ENCODE measurements around the gene EMP1.

EMP1 gene

DNA sequence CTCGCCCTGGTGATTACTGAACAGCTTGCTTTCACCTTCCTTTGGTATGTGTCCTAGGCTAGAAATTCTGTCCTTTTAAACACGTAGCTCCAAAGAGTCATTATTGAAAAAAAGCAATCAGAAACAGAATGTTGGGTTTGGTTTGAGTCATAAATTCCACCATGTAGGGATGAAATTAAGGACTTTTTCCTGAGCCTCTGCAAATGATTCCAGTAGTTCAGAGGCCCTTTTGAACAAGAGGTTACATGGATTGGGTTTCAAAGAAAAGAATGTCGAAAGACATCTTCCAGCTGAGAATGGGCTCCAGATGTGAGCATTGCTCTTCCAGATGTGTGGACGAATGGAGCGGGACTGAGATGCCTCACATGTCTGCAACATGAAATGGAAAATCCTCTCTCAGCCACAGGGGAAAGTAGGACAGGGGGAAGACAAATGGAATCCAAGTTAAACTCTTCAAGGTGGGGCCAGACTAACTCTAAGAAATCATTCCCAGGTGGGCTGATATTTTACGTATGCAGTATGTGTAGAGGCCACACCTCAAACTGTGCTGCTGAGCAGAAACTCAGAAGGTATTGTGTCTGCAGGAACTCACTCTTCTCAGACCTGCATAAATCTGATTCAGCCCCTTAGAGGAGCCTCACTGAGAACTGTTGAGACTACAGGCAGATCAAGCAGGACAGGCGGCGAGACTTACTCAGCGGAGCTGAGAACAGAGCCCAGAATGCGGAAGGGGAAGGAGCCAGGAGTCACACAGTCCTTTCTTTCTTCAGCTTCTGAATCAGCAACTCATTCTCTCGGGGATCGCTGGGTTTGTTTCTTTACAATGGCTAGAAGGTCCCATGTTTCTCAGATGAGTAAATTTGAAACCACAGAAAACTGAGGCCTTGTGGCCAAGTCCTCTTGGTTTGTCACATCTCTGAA, 23.3 kb upstream of the EMP1 start:
- DNase-seq: no peak

DNA sequence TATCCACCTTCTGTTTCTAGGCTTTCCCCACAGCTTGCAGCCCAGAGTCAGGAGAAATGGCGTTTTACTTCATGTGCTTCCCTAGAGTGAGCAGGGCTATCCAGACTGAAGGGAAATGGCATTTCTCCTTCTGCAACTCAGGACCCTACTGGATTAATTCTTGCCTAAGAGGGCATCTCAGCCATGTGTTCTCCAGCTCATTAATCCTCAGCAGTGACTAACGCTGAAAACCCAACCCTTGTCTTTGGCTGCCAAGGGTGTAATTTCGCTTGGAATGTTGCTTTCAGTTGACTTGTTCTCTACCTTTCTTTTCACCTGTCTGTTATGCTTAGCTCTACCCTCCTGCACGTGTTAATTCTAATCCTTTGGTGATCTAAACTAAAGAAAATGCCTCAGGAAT, 21.0 kb upstream of the EMP1 start:
- DNase-seq: no peak

DNA sequence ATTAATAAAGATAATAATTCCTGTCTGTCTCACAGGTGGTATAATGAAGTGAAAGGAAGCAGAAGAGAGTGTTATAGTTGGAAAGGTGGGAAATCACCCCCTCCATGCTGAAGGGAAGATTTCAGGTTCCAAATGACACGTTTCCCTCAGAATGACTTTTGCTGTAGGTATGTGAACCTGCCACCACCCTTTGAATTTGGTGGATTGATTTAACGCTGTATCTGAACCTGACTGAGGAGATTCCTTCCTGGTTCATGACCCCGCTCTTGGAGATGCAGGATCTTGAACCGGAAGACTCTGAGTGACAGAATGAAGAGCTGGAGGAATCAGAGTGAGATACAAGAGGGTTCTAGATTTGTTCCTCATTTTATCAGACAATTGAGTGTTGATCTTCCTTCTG, 20.3 kb upstream of the EMP1 start:
- DNase-seq: no peak

DNA sequence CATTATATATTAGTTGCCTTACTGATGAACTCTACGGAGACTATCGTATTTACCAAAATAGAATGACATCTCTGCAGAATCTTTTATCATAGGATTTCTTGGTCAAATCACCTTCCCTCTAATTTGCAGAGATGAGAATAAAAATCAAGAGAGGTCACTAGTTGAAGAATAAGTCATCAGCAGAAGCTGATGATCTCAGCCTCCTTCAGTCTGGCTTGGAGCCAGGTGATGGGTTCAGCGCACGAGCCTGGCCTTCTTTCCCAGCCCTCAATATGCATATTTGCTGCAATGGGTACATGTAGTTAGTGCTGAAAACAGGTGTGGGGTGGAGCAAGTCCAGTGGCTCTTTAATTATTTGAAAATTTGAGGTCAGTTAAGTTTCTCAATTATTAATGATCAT, 19.2 kb upstream of the EMP1 start:
- DNase-seq: no peak

DNA sequence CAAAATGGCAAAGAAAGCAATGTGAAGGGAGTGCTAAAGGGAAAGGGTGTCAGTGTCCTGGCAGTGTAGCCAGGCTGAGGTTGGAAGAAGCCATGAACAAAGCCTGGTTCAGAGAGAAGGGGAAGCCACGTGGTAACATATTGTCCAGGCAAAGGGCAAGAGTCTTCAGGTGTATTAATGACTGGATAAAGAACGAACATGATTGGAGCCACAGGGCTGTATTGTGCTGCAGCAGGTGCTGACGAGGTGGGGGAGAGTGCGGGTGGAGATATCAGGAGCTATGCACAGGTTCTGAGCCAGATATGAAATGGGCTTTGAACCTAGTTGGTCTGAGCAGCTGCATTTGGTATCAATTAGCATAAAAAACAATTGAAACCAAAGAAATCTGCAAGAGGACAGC, 18.6 kb upstream of the EMP1 start:
- no peak for DNase-seq

DNA sequence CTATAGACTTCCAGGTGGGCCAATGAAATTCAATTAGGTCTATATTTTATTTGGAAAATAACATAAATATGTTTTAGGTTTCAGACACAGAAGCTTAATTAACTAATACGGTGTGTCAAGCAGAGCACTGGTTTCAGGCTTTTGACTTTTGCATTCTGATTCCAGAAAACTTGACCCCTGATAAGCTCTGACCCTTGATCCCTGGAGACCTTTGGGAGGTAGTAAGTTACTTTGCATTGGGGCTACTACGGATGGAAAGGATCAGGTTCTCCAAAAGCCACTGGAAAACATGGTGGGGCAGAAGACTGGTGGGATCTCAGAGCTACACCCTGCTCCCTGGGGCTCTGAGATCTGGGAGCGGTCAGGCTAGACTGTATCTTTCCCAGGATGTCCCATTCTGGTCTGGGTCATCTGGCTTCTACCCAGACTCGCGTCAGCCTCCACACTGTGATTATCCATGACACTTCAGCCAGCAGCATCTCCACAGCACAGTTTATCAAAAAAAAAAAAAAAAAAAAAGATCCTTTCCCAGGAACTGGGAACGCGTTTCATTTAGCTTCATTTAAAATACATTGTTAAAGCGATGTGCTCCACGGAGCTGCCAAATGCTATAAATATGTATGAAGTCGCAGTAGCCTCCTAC, 17.8 kb upstream of the EMP1 start:
- no peak for DNase-seq

DNA sequence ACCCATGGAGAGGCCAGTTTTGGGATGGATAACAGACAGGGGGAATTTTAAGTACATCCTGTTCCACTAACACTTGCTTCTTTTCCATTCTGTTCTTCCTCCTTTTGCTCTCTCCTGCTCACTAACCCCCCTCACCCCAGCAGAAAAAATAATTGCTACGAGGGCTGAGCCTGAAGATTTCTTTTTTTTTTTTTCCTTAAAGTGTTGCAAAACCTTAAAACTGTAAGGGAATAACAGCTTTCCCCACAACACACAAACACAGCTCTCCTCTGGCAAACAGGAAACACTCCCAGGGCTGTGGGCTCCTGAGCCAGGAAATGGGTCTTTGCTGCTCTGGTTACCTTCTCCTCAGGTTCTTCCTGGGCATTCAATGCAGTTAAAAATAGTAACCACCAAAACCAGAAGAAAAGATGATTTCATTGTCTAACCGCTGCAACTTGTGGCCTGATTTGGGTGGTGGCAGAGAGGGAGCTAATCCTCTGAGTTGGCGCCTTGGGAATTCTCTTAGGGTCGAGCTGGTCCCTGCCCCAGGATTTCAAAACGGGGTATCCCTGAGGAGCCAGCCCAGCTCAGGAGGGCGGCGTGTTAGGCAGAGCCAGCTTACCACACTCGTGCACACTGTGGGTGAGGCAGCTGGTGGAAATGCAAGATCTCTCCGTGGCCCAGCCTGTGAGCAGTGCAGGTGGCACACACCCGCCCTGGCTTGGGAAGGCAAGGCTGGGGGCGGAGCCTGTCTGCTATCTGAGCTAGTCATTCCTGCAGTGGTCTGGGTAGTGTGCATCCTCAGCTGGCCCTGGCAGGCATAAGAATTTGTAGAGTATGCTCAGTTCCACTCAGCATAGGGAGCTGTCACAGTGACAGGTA, 17.1 kb upstream of the EMP1 start:
- DNase-seq: peak in 1 of 2 experiments; percentile 49

DNA sequence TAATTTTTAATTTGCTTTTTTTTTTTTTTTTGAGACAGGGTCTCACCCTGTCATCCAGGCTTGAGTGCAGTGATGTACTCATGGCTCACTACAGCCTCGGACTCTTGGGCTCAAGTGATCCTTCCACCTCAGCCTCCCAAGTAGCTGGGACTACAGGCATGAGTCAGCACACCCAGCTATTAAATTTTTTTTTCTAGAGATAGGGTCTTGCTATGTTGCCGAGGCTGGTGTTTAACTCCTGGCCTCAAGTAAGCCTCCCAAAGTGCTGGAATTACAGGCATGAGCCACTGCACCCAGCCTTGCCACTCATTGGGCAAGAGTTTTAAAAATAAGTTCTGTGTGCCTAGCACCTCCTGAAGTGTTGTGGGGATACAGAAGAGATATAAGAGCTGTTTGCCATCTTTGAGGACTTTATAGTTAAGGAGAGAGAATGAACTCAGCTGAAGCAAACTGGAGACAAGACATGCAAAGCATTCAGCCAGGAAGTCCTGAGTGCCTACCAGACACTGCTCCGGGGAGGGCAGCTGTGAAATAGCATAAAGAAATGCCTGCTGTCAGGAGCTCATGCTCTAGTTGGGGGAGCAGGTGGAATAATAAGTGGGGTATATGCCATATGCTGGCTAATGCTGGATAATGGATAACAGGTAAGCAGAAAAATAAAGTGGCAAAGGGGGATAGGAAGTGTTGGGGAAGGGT, 15.0 kb upstream of the EMP1 start:
- no peak for DNase-seq

DNA sequence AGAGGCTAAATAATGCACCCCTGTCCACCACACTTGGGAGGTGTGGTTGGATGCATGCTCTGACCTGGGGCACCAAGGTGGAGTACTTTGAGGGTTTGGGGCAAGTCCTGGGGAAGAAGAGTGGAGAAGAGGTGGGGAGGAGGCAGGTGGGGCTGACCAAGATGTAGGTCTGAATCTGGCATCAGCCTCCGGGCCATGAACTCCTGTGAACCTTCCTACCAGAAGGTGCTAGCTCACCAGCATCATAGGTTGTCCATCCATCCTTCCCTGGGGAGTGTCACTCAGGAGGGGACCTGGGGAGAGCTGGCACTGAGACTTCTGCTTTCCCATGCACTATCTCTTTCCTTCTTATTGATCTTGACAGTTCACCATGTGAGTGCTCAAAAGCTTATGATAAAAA, 13.6 kb upstream of the EMP1 start:
- no peak for DNase-seq

DNA sequence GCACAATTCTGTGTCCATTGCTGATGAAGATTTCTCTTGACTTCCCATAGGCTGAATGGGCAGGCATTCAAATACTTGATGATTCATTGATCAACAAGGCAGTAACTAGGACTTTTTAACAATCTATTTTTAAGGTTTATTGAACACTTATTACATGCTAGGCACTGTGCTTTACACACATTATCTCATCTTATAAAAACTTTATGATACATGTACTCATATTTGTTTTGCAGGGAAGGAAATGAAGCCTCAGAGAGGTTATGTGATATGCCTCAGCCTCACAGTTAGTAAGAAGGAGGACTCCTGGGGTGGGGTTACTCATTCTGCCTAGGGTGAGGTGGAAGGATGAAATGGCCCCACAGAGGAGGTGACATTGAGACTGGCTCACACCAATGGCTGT, 12.9 kb upstream of the EMP1 start:
- no peak for DNase-seq

DNA sequence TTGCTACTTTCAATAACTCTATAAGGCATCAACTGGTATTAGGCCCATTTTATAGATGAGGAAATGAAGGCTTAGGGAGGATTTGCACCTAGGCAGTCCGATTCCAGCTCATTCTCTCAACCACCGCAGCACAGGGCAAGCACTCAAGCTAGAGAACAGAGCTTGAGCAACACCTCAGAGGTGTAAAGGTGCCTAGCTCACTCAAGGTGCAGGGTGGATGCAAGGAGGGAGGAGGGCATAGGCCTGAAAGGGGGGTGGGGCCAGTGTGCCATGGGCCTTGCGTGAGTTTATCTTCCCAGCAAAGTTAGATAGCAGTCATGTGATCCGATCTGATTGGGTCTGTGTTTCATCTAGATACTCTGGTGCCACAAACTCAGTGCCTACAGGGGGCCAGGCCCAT, 10.2 kb upstream of the EMP1 start:
- no peak for DNase-seq

DNA sequence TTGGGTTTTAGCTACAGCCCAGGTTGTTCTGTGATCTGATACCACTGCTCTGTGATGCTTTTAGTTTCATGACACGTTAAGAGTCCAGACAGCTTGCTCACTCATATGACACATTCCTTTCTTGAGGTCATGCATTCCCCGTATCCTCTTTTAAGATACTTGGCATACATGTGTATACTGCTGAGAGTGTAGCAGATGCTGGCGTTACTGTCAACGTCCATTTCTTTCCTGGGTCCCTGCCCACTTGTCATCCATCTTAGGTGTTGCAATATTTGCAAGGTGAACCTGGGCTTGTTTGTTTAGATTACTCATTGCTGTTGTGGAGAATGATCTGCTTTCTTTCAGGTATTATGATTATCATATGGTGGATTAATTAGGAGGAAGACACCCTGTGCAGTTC, 9.1 kb upstream of the EMP1 start:
- DNase-seq: no peak

DNA sequence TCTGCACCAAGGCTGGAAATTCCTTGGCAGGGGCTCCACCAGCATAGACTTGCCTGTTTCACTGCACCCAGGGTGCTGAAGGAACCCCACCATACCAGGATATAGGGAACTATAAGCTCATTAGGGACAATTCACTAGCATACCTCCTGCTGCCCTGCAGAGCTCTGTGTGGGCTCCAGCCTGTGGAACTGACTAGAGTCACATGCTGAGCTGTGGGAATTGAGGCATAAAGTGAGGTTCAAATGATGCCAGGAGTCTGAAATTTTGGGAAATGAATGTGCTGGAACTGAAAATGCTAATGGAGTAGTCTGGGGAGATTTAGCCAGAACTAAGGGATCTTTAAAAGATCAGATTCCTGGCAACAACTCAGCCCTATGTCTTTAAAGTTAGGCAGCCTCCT, 7.3 kb upstream of the EMP1 start:
- DNase-seq: no peak

DNA sequence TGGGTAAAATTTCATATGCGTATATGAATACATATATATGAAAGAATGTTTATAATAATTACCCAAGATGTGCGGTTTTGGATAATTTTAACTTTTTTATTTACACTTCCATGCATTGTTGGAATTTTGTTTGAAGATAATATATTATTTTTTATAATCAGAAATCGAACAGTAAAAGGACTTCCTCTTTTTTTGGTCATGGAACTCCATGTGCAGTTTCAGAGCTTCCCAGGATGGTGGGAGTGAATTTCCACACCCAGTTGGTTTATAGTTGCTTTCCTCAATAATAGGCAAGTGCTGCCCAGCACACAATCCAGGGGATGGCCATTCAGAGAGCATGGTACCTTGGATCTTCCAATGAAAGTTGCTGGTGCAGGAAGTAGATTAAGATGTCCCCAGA, 6.3 kb upstream of the EMP1 start:
- no peak for DNase-seq

DNA sequence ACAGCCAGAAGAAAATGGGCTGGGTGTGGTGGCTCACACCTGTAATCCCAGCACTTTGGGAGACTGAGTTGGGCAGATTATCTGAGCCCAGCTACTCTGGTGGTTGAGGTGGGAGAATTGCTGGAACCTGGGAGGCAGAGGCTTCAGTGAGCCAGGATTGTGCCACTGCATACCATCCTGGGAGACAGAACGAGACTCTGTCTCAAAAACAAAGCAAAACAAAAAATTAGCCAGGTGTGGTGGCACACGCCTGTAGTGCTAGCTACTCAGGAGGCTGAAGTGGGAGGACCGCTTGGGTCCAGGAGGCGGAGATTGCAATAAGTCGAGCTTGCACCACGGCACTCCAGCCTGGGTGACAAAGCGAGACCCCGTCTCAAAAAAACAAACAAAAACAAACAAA, 3.8 kb upstream of the EMP1 start:
- DNase-seq: no peak

DNA sequence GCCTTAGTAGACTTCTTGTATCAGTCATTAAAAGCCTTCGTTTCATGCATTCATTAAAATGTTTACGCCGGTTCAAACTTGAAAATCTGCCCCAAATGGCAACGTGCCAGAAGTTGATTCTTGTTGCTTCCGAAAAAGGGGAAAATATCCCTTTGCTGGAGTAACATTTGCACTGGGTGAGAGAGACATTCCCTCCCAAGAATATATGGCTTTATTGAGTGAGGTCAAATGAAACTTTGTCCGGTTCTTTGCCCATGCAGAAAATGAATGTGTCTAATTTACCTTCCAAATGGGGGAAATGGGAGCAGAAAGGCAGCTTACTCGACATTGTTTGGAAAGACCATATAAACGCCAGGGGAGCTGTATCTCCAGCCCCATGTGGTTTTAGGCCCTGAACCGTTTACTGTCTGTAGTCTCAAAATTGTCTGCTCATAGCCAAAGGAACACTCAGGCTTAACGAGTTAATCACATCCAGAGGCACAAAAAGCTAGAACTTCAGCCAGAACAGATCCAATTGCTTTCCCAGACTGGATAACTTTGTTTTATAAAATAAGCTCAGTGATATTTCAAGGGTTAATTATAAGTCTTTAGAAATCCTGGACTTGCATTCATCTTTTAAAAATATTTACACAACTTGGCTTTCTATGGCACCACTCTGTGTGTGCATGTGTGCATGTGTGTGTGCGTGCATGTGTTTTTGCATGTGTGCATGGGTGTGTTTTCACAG, 2.9 kb upstream of the EMP1 start:
- DNase-seq: no peak

DNA sequence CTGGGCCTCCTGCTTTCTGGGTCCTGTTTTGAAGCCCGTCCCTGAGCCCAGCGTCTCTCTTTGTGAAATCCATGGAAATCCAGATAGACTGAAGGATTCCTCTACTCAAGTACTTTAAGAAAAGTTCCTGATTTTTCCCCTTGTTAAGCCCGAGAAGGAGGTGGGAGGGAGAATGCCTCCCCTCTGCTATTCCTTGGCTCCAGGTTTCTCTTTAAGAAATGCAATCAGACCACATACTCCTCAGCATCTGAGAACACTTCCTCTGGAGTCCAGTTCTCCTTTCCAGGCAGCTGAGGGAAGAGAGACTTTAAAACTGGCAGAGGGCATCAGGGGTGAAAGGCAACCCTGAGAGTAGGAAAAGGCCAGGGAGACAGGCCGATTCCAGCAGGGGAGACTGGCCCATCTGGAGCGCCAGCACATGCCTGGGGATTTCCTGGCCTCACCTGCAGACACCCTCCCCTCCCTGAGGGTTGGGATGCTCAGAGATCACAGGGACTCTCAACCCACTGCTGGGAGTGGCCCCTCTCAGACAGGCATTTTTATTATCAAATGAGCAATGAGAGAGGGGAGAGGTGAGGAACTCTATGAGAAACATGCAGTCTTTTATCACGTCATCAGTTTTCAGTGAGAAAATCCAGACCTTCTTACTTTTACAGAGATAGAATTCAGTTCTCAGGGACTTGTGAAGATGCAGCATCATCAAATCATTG, 2.0 kb upstream of the EMP1 start:
- no peak for DNase-seq

DNA sequence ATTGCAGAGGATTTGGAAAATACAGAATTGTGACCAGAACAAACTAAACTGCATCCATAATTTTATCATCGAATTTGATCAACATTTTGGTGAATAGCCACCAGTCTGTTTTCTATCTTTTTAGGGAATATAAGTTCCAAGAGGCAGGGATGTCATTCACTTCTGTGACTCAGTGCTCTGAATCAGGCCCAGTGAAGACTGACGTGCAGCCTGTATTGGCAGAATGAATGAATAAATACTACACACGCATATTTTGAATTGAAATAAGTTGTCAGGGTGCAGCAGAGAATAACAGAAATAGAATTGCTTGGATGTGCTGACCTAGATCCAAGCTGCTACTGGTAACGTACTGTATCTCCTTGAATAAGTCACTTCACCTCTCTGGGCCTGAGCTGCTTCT, 1.3 kb upstream of the EMP1 start:
- DNase-seq: no peak

DNA sequence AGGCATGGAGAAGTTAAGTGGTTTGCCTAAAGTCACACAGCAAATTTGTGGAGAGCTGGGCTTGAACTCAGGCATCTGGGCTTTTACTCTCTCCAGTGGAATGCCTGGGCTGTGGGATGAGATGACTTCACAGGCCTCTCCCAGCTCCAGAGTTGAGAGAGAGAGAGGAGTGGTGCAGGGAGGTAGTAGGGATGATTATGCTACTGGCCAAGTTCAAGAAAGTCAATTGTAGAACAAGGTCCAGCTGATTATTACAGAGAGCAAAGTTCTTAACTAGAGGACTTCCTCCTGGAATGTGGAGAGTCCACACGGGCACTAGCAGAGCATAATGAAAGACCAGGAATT, 769 bp upstream of the EMP1 start:
- DNase-seq: no peak

DNA sequence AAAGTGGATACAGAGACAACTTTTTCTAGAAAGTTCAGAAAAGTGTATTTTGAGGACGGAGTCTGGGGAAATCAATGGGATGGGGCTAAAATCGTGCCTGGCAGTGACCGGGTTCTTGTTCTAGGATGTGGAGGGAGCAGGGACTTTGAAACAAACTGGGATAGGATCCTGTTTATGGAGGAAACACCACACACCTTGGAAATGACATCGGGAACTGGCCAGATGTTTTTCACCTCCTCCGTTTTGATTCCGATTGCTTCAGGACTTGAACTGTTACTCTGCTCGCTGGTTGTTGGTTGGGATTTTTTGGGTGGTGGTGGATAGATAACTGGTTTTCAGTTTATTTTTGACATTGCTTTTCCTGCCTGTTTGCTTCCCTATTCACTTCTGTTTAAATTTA, 506 bp downstream of the EMP1 start:
- DNase-seq: no peak

DNA sequence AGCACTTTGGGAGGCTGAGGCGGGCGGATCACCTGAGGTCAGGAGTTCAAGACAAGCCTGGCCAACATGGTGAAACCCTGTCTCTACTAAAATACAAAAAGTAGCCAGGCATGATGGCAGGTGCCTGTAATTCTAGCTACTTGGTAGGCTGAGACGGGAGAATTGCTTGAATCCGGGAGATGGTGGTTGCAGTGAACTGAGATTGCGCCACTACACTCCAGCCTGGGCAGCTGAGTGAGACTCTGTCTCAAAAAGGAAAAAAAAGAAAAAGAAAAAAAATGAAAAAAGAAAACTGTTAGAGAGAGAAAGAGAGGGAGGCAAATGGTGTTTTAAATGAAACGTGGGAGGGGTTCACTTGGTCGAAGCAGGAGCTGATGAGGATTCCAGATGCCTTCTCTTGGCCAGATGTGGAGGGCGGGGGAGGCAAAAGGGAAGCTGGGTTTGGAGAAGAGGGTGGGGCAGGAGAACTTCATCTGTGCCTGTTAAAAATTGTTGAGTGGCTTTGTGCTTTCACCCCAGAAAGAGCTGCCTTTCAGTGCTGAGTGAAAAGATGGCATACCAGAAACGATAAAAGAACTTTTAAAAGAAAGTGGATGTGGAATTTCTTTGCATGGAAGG, 1.1 kb downstream of the EMP1 start:
- DNase-seq: no peak

Measured in NCI-H187 (cell line).